A549 (cell line): ENCODE data around the gene MRPL42. TPM values are rescaled to one million over a fixed set of nuclear protein-coding genes. Genes with fewer than 3 reads are reported as not detected.

Source experiments
- ATAC-seq, 2 experiments: fragments of 200-7000 bp in 1 of 2; fragments of >200 bp in 1 of 2; cut with Nextera tagmentation in 1 of 2; cut with Tn5 transposase in 1 of 2; 3 replicates each; pipeline versions ENCODE4 v1.8.0 to v1.9.1; 2018 to 2020; ENCODE audit warnings: mild to moderate bottlenecking in 1 of 2, moderate library complexity in 1 of 2
- CTCF ChIA-PET: fragments of 300-600 bp; sonication (Branson Sonifier 250); formaldehyde crosslinking; extraction: SDS; loops from one replicate; lab custom pipeline; 2021; ENCODE audit warnings: antibody characterized with exemption, inconsistent platforms; lab: Yijun Ruan, JAX
- POLR2A ChIA-PET: fragments of 350-600 bp; formaldehyde crosslinking; extraction: SDS; loops from one replicate; lab custom pipeline; 2021; ENCODE audit warnings: antibody characterized with exemption, inconsistent platforms; lab: Yijun Ruan, JAX
- DNase-seq, 2 experiments: peaks; one replicate each; pipeline versions ENCODE4 v3.0.0 to v3.0.0-alpha.2; 2011 to 2016; ENCODE audit warnings: low read depth in 1 of 2, low spot score in 1 of 2
- FAIRE-seq: peaks from 2 replicates; lab custom pipeline; 2011; peaks lifted over from hg19 to GRCh38; lab: Jason Lieb, UNC
- H3K27ac ChIP-seq, 2 experiments: fragments of >200 bp; sonication (Bioruptor Twin); formaldehyde crosslinking; 3 replicates each; pipeline ENCODE4 v1.5.1; 2016 to 2017
- H3K4me1 ChIP-seq: fragments of >200 bp; sonication (Bioruptor Twin); formaldehyde crosslinking; 3 replicates; pipeline ENCODE4 v1.6.1; 2016
- H3K4me2 ChIP-seq: fragments of >200 bp; sonication (Bioruptor Twin); formaldehyde crosslinking; 3 replicates; pipeline ENCODE4 v1.6.1; 2016
- H3K4me3 ChIP-seq: fragments of >200 bp; sonication (Bioruptor Twin); formaldehyde crosslinking; 3 replicates; pipeline ENCODE4 v1.5.1; 2016
- H3K9me3 ChIP-seq: fragments of >200 bp; sonication (Bioruptor Twin); formaldehyde crosslinking; 3 replicates; pipeline ENCODE4 v1.6.1; 2016
- ATOH8 ChIP-seq: fragments of 250-450 bp; sonication (Bioruptor Pico); IDR thresholded peaks from 2 replicates; pipeline ENCODE4 v1.5.0; 2020; ENCODE audit warnings: low read depth, mild to moderate bottlenecking, moderate library complexity
- BCL3 ChIP-seq: fragments of >200 bp; sonication (Bioruptor Twin); formaldehyde crosslinking; IDR thresholded peaks from 3 replicates; pipeline ENCODE4 v1.6.1; 2016
- CBX2 ChIP-seq: fragments of 200-600 bp; sonication (generic); IDR thresholded peaks from 2 replicates; pipeline ENCODE4 v1.6.1; 2016; ENCODE audit warnings: low read depth, mild to moderate bottlenecking, borderline replicate concordance
- CEBPB ChIP-seq, 2 experiments: fragments of >200 bp in 1 of 2; sonication (Bioruptor Twin) in 1 of 2; formaldehyde crosslinking in 1 of 2; IDR thresholded peaks; 2 replicates each; pipeline ENCODE4 v1.6.1; 2012 to 2016
- CHD2 ChIP-seq: fragments of 150-350 bp; IDR thresholded peaks from 2 replicates; pipeline ENCODE4 v1.6.1; 2014; ENCODE audit warnings: low read length; ENCODE audit not compliant: partially characterized antibody
- EHF ChIP-seq: fragments of 250-450 bp; sonication (Bioruptor Pico); IDR thresholded peaks from 2 replicates; pipeline ENCODE4 v1.5.0; 2020; ENCODE audit warnings: mild to moderate bottlenecking
- ELK1 ChIP-seq: fragments of 150-350 bp; IDR thresholded peaks from 2 replicates; pipeline ENCODE4 v1.6.1; 2014; ENCODE audit warnings: low read depth, mild to moderate bottlenecking, low read length
- FOXS1 ChIP-seq: fragments of 250-450 bp; sonication (Bioruptor Pico); IDR thresholded peaks from 2 replicates; pipeline ENCODE4 v1.5.0; 2020; ENCODE audit warnings: mild to moderate bottlenecking, moderate library complexity
- HDAC2 ChIP-seq: fragments of 200-600 bp; sonication (generic); IDR thresholded peaks from 2 replicates; pipeline ENCODE4 v1.6.1; 2016
- HEYL ChIP-seq: fragments of 250-450 bp; sonication (Bioruptor Pico); IDR thresholded peaks from 2 replicates; pipeline ENCODE4 v1.8.0; 2021; ENCODE audit warnings: mild to moderate bottlenecking, moderate library complexity
- HMGXB4 ChIP-seq: fragments of 250-450 bp; sonication (Bioruptor Pico); IDR thresholded peaks from 2 replicates; pipeline ENCODE4 v1.5.0; 2021; ENCODE audit warnings: mild to moderate bottlenecking, moderate library complexity, borderline replicate concordance
- HOXA7 ChIP-seq: fragments of 250-450 bp; sonication (Bioruptor Pico); IDR thresholded peaks from 2 replicates; pipeline ENCODE4 v1.5.0; 2020; ENCODE audit warnings: mild to moderate bottlenecking, moderate library complexity
- HOXB5 ChIP-seq: fragments of 250-450 bp; sonication (Bioruptor Pico); IDR thresholded peaks from 2 replicates; pipeline ENCODE4 v1.5.0; 2020; ENCODE audit warnings: mild to moderate bottlenecking, moderate library complexity
- JUNB ChIP-seq: fragments of >200 bp; sonication (Bioruptor Twin); formaldehyde crosslinking; IDR thresholded peaks from 2 replicates; pipeline ENCODE4 v1.6.1; 2016
- NFE2L2 ChIP-seq: fragments of 150-350 bp; conservative IDR thresholded peaks from 2 replicates; pipeline ENCODE4 v1.6.1; 2014; ENCODE audit warnings: low read length
- NR3C1 ChIP-seq: fragments of >200 bp; sonication (Bioruptor Twin); formaldehyde crosslinking; IDR thresholded peaks from 3 replicates; pipeline ENCODE4 v1.6.1; 2017
- POLR2AphosphoS2 ChIP-seq: conservative IDR thresholded peaks from 2 replicates; pipeline ENCODE4 v1.6.1; 2012; ENCODE audit warnings: low read length, improper control_type of control experiment, inconsistent platforms
- RCOR1 ChIP-seq: fragments of 150-350 bp; IDR thresholded peaks from 2 replicates; pipeline ENCODE4 v1.6.1; 2014; ENCODE audit warnings: antibody characterized with exemption, low read length, low read depth
- ZNF302 ChIP-seq: fragments of 250-450 bp; sonication (Bioruptor Pico); IDR thresholded peaks from 2 replicates; pipeline ENCODE4 v1.9.0; 2021; ENCODE audit warnings: inconsistent platforms, mild to moderate bottlenecking, moderate library complexity
- WGBS: methylation state at CpG from one replicate; pipeline ENCODE4 v1.1.6; 2017; ENCODE audit errors: missing lambda C conversion rate; 5-methylcytosine and 5-hydroxymethylcytosine counted together
- polyA plus RNA-seq, 4 experiments: library from polyadenylated mRNA; depleted of rRNA in 3 of 4; stranded (reverse); fragments of >200 nt; fragmentation: RNase III in 1 of 4; extraction: RNeasy Plus Mini Kit Qiagen cat#74134 plus additional on column Dnase treatment in 1 of 4; gene quantifications; 2 replicates in 3 of 4; 3 replicates in 1 of 4; pipeline ENCODE4 v1.2.3, GENCODE V29; 2011 to 2017

Gene MRPL42
- polyA plus RNA-seq, 2 of the 4 experiments (the other 2 are of a cell fraction) = 73.6 to 201 TPM

- no peaks in the 10 kb centered on the region for H3K4me1 ChIP-seq
- H3K27ac ChIP-seq = no peak overlapping the region
- no peak for TF ChIP-seq HMGXB4 (CRISPR knock-in tag)
- no peak for TF ChIP-seq POLR2AphosphoS2
- no peak for TF ChIP-seq ZNF302
- TF ChIP-seq NFE2L2 = no peak
- no peak for TF ChIP-seq RCOR1
- no peak for TF ChIP-seq ELK1
- TF ChIP-seq EHF = no peak
- no peak for TF ChIP-seq HOXB5 (CRISPR knock-in tag)
- TF ChIP-seq HDAC2 = no peak
- no peak for TF ChIP-seq ATOH8 (CRISPR knock-in tag)
- TF ChIP-seq CHD2 = no peak
- WGBS = 60% methylated on average over 5 of the region's 6 CpGs
- ChIA-PET CTCF (no interaction called here), POLR2A (no interaction called here)
- ATAC-seq (no peak), FAIRE-seq (no peak), DNase-seq (no peak)
- H3K4me3 ChIP-seq = no peak overlapping the region
- H3K9me3 ChIP-seq = no peaks in the 10 kb centered on the region
- no peak overlapping the region for H3K4me2 ChIP-seq
Observed at GRCh38 chr12:93549174-93549573, 81.9 kb downstream of the MRPL42 start.

- Histone ChIP-seq H3K4me3 (no peak overlapping the region), H3K27ac (no peak overlapping the region), H3K9me3 (no peaks in the 10 kb centered on the region), H3K4me1 (no peaks in the 10 kb centered on the region), H3K4me2 (no peak overlapping the region)
- FAIRE-seq (no peak), ATAC-seq (peak in 1 of 2 experiments; percentile 42; a peak in 3 of 6 replicates), DNase-seq (no peak)
- ChIA-PET POLR2A (no interaction called here), CTCF (interaction anchor here (1.6 to 2.3 kb wide), 3 partner anchors 13 to 551 kb away, joined by 3 to 9 read pairs (median 5); no protein-coding TSS in a partner anchor)
- whole genome bisulfite sequencing = 70% methylated on average over 11 of the region's 11 CpGs
- TF ChIP-seq BCL3 (no peak), CEBPB (IDR thresholded peaks at IDR 0.05) (no peak), HDAC2 (no peak), JUNB (no peak), CBX2 (no peak), HEYL (CRISPR knock-in tag) (no peak), HOXA7 (CRISPR knock-in tag) (no peak), FOXS1 (no peak), NR3C1 (no peak), HOXB5 (CRISPR knock-in tag) (no peak), HMGXB4 (CRISPR knock-in tag) (no peak)
Observed at GRCh38 chr12:93550748-93551611, 83.7 kb downstream of the MRPL42 start.
